ENCODE results near the gene RAB3A. TPM values are rescaled to one million over a fixed set of nuclear protein-coding genes. Genes with fewer than 3 reads are reported as not detected.

RAB3A gene, protein sequence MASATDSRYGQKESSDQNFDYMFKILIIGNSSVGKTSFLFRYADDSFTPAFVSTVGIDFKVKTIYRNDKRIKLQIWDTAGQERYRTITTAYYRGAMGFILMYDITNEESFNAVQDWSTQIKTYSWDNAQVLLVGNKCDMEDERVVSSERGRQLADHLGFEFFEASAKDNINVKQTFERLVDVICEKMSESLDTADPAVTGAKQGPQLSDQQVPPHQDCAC
- 0.35 and 0.80 TPM in 2 replicates for total RNA-seq

DNA sequence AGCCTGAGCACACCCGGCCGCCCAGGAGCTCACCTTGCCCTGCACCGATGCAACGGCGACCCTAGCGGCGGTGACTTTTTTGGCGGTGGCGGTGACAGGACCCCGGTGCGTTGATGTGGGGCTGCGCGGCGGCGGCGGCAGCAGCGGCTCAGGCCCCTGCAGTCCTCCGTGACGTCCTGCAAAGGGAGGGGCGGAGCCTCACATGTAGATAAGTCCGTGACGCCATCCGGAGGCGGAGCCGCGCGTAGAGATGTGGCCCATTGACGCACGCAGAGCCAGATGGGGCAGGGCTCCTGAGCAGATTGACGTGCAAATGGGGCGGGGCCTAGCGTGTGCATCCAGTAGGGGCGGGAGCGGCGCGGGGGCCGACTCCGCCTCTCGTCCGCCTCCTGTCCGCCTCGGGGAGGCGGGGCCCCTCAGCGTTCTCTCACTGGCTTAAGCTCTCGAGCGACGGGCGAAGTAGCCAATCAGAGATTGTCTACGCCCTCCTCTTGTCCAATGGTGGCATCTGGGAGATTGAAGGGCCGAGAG lies at the start of gene RAB3A:
Gene RAB3A, minus strand, starts transcription at position 180 of the 531 bp plus-strand sequence. CDS start 1,302 bp downstream, outside the sequence.
- DNase-seq (ENCODE audit: low read depth) = peak; percentile 99

DNA sequence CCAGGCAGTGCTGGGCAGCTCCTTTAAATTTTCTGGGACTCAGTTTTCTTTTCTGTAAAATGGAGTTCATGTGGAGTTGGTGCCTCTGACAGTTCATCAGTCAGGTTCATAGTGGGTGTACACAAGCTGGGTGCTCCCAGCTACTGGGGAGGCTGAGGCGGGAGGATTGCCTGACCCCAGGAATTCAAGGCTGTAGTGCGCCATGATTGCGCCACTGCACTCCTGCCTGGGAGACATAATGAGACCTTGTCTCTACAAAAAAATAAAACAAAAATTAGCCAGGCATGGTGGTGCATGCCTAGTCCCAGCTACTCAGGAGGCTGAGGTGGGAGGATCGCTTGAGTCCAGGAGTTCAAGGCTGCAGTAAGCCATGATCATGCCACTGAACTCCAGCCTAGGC lies 49.3 kb upstream of the RAB3A start:
- DNase-seq (ENCODE audit: low read depth) = no peak

DNA sequence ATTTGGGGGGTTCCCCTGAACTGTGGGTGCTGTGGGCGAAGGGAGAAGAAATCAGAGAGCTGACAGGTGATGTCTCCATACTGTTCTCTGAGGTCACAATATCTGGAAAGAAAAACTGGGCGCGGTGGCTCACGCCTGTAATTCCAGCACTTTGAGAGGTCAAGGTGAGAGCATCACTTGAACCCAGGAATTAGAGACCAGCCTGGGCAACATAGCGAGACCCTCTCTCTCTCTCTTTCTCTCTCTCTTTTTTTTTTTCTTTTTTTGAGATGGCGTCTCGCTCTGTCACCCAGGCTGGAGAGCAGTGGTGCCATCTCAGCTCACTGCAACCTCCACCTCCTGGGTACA lies 48.5 kb upstream of the RAB3A start:
- DNase-seq (ENCODE audit: low read depth) = no peak

DNA sequence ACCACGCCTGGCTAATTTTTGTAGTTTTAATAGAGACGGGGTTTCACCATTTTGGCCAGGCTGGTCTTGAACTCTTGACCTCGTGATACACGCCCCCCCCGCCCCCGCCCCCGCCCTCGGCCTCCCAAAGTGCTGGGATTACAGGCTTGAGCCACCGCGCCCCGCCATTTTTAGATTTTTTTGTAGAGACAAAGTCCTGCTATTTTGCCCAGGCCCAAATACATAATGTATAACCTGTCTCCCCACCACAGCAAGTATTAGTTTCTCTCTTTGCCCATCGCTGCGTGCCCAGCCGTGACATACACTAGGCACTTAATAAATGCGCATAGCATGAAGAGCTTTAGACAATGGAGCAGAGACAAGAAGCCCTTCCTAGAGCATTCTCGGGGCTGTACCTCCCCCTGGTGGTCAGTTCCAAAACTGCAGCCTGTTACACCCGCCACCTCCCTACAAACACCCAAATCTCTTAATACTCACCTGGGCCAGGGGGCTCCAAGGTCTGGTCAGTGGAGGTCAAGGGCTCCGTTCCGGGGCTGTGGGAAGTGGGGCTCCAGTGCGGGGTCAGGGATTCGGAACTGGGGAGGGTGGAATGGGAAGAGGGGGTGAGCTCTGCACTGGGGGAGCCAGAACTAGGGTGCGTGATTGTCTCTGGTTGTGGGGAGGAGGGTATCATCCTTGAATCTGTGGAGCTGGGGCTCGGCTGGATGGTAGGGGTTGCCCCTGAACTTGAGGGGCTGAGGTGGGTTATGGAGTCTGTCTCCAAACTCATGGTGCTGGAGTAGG lies 47.9 kb upstream of the RAB3A start:
- peak; percentile 52 for DNase-seq (ENCODE audit: low read depth)

DNA sequence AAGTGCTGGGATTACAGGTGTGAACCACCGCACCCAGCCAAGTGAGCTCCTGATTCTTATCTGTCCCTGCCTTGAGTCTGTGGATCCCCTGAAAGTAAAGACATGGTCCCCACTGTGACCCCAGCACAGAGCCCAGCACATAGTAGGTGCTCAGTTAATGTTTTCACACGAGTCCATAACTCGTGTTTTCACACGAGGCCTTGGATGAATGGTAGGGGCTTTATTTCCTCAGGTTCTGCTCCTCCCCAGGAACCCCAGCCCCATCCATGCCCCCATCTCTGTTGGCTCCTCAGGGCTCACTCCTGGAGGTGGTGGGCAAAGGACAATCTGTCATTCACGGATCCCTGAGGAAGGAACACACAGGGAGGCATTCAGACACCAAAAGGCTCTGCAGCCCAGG lies 46.0 kb upstream of the RAB3A start:
- DNase-seq (ENCODE audit: low read depth) = no peak

DNA sequence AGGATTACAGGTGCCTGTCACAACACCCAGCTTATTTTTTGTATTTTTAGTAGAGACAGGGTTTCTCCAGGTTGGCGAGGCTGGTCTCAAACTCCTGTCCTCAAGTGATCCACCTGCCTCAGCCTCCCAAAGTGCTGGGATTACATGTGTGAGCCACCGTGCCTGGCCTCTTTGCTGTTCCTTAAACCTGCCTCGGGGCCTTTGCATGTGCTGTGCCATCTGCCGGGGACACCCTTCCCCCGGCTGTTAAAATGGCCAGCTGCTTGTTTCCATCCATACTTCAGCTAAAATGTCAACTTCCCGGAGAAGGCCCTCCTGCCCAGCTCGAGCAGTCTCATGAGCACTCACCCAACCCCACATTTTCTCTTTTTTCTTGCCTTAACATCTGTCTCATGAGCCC lies 41.5 kb upstream of the RAB3A start:
- no peak for DNase-seq (ENCODE audit: low read depth)

DNA sequence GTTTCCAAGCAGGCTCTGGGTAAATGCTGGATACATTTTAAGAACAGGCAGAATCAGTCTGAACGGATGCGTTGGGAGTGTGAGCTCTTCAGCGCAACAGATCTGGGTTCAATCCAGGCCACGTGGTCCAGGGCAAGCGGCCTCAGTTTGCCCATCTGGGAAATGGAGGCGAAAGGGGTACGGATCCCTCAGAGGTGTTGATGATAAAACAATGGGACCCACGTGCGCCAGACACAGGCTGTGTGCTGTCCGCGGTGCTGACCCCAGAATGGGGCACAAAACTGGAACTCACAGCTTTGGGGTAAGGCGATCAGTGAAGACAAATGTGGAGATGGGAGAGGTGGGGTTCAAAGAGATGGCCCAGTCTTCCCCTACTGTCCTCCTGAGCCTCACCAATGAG lies 35.5 kb upstream of the RAB3A start:
- DNase-seq (ENCODE audit: low read depth) = no peak

DNA sequence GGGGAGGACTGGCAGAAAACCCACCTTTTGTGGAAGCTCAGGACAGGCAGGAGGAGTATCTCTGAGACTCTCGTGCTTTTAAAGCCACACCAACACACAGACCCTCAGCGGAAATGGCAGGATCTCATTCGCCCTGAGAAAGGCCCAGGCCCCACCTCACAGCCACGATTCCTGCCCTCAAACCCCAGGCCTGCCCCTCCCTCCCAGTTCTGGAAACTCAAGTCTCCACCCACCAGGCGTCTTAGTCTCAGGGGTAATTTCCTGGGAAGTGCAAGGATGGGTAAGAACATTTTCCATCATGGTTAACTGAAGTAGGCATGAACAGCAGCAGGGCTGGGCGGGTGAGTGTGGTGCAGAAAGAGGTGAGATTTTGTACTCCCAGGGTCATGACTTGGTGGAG lies 30.4 kb upstream of the RAB3A start:
- DNase-seq (ENCODE audit: low read depth) = no peak

DNA sequence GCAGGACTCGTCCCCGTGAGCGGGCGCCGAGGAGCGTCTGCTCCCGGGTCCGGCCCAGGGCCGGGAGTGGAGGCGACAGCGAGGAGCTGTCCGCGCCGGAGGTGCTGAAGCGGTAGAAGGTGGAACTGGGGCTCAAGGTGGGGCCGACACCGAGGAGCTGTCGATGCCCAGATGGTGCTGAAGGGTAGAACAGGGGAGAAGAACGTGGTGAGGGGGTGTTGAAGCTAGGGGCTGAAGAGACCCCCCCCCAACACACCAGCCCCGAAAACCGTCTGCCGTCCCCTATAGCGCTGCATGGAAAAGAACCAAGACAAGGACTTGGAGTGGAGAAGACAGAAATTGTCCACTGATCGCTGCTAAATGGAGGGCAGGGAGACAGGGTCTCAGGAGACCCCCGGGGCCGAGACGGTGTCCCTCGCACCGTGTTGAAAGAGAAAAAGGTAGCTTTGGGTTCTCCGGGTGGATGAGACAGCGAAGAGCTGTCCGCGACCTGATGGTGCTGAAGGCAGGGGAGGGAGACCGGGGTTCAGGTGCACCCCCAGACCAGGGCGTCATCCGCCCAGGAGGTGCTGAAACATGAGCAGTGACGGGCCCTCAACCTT lies 29.5 kb upstream of the RAB3A start:
- peak; percentile 12 for DNase-seq (ENCODE audit: low read depth)

DNA sequence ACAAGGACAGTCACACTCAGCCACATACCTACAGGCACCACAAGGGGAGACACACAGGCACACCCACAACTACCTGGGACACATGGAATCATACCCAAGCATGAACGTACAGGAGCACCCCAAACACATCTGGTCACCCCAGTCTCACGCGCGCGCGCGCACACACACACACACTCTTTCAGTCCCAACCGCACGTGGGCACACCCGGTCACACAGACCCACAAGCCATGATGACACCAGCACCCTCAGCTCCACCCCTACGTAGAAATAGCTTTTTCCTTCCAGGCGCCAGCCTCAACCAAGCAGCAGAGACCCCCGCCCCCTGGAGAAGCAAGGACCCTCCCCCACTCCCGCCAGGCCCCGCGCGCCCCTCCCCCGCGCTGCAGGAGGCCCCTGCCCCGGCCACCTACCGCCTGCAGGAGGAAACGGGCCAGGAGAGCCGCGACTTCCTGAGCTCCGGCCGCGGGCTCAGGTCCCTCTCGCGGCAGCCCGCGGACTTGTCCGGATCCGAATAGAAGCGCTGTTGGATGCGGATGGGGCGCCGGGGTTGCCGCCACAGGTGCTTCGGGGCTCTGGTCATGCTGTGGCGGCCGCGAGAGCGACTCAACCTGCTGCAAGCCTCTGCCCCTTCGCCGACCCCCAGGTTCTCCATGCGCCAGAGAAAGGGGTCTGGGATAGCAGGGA lies 28.8 kb upstream of the RAB3A start:
- DNase-seq (ENCODE audit: low read depth) = no peak

DNA sequence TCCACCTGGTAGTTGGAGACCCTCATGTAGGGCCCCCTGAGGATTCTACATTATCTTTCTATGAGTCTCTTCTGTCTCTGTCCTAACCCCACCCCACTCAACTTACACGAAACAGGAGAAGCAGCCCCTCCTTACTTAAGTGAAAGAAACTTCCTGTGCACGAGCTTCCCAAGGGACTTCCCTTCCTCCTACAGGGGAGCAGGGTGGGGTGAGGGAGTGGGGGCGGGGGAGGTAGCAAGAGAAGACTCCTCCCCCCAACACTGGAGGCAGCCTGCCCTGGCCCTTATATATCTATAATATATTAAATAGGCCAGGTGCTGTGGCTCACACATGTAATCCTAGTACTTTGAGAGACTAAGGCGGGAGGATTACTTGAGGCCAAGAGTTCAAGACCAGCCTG lies 27.9 kb upstream of the RAB3A start:
- DNase-seq (ENCODE audit: low read depth) = no peak

DNA sequence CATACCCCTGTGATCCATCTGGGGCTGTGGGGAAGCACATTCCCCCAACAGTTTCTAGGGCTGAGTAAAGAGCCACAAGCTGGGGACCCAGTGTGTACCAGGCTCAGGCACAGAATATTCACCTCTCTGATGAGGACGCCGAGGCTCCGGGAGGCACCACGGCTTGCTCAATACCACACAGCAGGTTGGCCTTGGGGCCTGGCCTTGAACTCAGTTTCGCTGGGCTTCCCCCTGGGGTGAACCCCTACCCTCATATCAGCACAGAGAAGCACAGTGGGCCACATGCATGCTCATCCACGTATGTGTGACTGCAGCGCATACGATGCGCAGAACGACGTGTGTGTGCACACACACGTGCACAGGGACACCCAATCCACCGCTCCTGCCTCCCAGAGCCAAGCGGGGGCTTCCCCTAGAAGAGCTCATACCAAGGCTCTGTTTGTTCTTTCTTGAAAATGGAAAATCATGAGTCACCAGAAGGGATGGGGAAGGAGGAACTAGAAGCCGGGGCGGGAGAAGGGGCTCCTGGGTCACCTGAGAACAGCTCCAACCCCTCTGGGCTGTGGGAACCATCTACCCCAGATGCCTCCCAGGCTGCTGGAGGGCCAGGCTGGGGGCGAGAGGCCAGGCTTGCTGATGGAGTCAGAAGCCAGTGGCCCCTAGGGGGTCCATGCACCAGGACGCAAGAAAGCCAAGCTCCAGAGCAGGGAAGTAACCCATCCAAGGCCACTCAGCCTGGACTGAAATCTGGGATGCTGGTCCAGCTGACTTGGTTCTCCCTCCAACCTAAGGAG lies 27.3 kb upstream of the RAB3A start:
- no peak for DNase-seq (ENCODE audit: low read depth)

DNA sequence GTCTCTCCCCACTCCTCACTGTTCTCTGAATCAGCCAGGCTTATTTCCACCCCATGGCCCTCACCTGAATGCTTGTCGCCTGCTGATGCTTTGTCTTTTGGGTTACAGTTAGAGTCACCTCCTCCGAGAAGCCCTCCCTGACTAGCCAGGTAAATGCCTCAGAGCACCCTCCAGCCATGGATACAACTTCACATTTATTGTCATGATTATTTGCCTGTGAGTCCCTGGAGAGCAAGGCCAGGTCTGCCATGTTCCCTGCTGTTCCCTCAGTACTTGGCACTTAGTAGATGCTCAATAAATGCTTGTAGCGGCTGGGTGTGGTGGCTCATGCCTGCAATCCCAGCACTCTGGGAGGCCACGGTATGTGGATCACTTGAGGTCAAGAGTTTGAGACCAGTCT lies 26.1 kb upstream of the RAB3A start:
- DNase-seq (ENCODE audit: low read depth) = no peak

DNA sequence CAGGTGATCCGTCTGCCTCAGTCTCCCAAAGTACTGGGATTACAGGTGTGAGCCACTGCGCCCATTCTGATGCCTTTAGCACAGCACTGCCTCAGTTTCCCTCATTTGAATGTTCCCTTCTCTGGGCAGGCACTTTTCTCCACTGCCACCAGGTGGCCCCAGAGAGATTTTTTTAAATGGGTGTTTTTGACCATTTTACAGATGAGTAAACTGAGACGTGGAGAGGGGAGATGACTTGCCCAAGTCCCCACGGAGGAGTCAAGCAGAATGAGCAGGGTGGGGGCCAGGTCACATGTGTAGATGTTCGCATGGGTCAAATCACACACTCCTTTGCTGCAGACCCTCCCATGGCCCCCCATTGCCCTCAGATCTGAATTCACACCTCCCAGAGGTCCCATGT lies 25.6 kb upstream of the RAB3A start:
- no peak for DNase-seq (ENCODE audit: low read depth)

DNA sequence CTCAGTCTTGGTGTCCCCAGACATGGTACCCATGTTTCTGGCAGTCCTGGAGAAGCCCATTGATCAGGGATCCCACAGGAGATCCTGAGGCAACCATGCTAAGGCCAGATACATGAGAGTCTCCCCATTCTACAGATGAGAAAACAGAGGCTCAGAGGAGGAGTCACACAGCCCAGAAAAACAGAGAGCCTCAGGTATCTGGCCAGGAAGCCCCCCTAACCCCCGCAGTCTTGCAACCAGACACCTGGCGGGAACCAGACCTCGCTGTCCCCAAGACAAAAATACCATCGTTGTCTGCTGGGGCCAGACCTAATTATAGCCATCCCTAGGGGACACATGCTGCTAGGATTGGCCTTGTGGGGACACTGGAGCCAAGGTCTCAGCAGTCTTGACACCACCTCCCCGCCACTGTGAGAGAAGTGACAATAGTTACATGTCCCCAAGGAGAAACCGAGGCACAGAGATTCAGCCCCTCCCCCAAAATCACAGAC lies 24.0 kb upstream of the RAB3A start:
- no peak for DNase-seq (ENCODE audit: low read depth)

DNA sequence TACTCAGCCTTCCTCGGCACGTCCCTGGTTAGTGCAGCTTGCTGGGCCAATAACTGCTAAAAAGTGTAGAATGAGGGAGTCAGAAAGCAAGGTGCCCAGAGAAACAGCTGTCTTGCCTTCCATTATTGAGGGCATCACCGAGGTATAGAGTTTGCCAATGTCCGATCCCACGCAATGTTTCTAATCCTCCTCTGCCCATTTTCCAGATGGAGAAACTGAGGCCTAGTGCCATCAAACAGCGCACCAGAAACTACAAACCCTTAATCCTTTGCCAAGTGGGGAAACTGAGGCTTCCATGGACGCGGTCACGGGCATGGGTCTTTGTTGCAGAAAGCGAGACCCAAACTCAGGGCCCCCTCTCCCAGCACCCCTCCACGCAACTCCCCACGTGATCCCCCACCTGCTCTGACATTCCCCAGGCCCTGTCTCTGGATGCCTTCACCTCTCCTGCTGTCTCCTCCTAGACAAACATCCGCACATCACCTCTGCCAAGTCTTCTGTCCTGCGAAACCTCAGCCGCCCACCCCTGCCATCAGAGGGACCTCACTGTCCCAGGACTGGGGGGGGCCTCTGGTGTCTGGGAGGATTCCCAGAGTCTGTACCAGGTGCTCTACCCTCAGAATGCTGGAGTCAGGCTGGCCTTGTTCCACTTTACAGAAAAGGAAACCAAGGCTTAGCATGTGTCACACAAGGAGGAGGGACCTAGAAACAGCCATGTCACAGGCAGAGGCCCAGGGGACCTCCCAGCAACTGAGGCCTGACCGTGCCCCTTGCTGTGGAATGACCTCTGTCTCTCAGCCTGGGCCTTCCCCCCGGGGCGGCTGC lies 23.3 kb upstream of the RAB3A start:
- DNase-seq (ENCODE audit: low read depth) = no peak

DNA sequence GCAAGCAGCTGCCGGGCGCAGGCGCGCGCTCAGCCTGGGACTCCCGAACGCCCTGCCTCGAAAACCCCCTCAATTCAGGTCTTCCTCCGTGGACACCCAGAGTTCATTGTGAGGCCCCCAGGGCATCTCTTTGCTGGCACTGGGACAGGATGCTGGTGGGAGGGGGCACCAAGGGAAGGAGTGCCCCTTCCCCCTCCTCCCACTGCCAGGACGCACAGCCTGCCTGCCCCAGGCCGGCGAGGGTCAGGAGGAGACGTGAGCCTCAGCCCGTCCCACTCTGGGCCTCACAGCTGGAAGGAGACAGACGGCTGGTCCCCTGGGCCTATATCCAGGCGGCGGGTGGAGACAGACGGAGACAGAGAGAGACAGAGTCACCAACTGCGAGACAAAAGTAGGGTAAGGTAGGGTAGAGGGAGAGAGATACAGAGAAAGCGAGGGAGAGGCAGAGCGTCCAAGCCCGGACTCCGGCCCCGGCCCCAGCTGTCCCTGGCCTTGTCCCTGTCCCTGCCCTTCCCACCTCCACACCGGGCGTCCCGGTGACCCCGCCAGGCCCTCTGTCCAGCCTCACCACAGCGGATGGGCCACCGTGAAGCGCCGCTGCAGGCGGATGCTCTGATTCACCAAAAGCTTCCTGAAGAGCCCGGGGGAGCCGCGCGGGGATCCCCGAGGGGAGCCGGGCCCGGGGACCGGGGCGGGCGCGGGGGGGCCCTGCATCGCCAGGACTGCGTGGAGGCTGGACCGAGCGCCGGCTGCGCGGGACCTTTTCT lies 22.0 kb upstream of the RAB3A start, which contains the start of gene PDE4C:
Gene PDE4C, minus strand, starts transcription at position 737 of the 767 bp plus-strand sequence. Its CDS starts 23 bp downstream, at position 714.
- DNase-seq (ENCODE audit: low read depth) = no peak

DNA sequence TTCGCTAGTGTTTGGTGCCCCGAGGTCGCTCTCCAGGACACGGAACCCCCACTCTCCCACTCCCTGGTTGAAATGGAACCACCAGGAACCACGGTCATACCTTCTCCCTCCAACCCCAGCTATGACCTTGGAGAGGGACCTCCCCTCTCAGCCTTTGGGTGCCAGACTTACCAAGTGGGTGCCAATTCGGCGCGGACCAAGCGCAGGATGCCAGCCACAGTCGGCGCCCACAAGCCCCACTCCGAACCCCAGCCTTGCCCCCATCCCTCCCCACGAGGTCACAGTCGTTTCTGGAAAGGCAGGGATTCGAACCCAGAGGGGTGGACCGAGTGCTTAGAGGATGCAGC lies 21.5 kb upstream of the RAB3A start:
- DNase-seq (ENCODE audit: low read depth) = no peak

DNA sequence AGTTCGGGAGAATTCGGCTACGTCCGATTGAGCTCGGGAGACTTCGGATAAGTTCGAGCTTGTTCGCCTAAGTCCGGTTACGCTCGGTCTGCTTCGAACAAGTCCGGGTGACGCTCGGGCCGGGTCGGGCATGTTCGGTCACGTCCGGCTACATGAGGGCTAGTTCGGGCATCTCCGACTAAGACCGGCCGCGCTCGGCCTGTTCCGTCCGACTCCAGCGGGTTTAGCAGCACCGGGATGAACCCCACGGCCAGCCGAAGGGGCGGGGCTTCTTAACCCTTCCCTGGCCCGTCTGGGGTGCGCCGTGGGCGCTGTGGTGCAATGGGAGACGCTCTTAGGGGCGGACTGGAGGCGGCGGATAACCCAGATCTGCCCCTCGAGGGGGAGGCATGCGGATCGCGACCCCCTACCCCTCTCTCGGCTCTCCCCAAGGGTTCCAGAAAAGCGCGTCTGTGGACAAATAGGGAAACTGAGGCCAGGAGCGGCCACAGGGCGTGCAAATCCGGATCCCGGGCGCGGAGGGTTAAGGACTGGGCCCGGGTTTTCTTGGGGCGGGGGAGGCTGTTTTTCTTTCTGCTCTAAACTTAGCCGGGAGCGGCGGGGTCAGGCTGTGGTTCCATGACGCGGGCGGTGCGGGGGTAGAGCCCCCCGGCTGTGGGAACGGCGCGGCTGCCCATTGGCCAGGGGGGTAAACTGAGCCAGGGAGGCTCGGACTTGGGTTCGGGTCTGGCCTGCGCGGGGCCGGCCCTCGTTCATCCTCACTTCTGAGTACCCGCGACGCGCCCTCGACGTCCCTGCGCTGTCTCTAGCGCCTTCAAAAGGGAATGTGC lies 20.9 kb upstream of the RAB3A start:
- DNase-seq (ENCODE audit: low read depth) = peak; percentile 95
